ENCODE data around the gene ZNF787.
"Not testable (repeated sequence)": the region's sequence is repeated elsewhere in the genome, so short reads cannot be mapped to it uniquely, and the experiment has no call there.

ZNF787 gene

DNA sequence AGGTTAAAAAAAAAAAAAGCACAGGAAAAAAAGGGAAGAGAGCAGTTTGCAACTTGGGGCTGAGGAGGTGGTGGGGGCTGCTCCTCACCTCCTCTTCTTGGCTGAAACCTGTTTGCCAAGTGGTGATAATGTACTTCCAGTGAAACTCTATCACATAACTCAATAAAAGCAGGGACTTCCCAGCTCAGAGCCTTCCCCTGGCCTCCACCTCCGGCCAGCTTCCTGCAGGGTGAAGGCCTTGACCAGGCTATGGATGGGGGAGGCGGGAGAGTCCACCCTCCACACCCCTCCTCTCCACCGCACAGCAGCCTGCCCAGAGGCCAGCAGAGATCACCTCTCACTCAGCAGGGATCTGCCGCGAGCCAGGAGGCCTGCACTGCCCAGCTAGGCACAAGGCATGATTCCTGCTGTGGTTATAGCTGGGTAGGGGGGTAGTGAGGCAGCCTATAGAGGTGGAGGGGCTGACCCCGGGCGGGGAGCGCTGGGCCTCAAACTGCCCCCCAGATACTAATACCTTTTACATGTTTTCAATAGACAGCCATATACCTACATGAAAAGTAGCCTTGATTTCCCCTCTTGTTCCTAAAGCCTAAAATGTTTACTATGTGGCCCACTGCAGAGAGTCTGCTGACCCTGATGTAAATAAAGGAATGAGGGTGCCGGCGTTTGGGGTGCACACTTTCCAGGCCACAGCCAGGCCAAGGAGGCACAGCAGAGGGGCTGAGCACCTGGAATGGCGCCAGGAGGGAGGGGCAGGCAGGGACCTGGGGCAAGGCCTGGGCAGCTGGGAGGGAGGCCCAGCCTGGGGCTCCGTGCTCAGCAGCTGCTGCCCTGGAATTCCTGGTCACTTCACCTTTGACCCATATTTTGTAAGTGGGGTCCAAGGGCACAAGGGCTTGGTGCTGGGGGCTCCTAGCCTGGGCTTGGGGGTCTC lies 10.3 kb downstream of the ZNF787 start:
- peak overlapping the region; percentile 50 for H3K4me3 ChIP-seq (ENCODE audit: low read length)
- peak overlapping the region; percentile 63 for H3K9ac ChIP-seq (ENCODE audit: low read length)
- no peak for DNase-seq (ENCODE audit: low read depth)

DNA sequence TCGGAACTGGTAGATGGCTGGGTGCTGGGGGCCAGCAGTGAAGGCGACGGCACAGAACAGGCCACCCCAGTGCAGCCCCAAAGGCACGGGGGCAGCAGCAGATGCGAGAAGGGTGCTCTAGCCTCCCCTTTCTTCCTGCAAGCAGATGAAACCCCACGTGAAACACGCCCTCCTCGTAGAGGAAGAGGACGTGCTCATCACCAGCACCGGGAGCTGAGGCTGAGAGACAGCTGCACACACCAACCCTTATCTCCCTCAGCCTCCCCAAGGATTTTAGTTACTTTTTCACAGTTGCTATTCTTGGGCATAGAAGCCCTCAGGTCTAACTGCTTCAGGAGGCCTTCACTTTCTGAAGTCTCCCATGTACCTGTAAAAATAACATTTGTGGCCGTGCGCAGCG lies 11.9 kb downstream of the ZNF787 start:
- no peak for DNase-seq (ENCODE audit: low read depth)
- H3K9me3 ChIP-seq (ENCODE audit: control insufficient read depth, low read length): no peaks in the 10 kb centered on the region
- peaks cover 53% of the 10 kb centered on the region for H3K4me1 ChIP-seq (ENCODE audit: control insufficient read depth, insufficient read depth, low read length)
- peaks cover 3% of the 10 kb centered on the region for H3K36me3 ChIP-seq (ENCODE audit: control insufficient read depth, insufficient read depth, low read length, severe bottlenecking)
- no peaks in the 10 kb centered on the region for H3K27me3 ChIP-seq (replicated peaks; ENCODE audit: control insufficient read depth, insufficient read depth, low read length)
- H3K9ac ChIP-seq (ENCODE audit: low read length): peak overlapping the region; percentile 76
- peak overlapping the region; percentile 70 for H3K4me3 ChIP-seq (ENCODE audit: low read length)

More for the DNA sequence above, 10.3 kb downstream of the ZNF787 start:
- Histone ChIP-seq H3K9me3 (ENCODE audit: control insufficient read depth, low read length) (no peaks in the 10 kb centered on the region), H3K27me3 (replicated peaks; ENCODE audit: control insufficient read depth, insufficient read depth, low read length) (no peaks in the 10 kb centered on the region), H3K4me1 (ENCODE audit: control insufficient read depth, insufficient read depth, low read length) (peaks cover 46% of the 10 kb centered on the region), H3K36me3 (ENCODE audit: control insufficient read depth, insufficient read depth, low read length, severe bottlenecking) (peaks cover 3% of the 10 kb centered on the region)

DNA sequence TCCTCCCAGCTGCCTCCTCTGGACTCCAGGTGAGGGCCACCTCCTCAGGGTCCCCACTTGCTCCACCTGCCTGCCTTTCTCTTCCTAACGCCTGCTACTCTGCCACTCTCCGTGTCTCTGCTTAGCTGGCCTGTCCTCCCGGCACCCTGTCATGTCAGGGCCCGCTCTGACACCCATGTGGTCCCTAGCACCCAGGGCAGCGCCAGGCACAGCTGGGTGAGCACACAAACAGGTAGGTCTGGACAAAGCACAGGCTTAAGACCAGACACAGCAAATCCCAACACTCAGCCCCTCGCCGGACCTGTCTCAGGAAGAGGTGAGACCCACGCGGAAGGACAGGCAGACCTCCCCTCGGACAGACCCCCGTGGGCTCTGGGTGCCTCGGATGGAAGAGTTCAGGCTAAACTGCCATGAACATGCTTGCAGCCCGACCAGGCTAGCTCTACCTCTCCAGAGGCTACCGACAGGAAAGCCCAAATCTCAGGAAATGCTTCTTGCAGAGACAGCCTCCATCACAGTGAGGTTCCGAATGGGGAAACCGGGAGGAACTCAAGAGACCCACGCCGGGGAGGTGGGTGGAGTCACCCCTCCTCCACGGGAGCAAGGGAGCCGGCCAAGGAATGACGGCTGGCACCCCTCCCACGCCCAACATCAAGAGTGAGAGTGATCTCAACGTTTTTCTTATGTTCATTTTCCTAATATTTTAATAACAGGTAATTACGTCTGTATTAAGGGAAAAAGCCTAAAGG lies 12.5 kb downstream of the ZNF787 start:
- no peaks in the 10 kb centered on the region for H3K9me3 ChIP-seq (ENCODE audit: control insufficient read depth, low read length)
- peak; percentile 48 for DNase-seq (ENCODE audit: low read depth)
- peaks cover 3% of the 10 kb centered on the region for H3K36me3 ChIP-seq (ENCODE audit: control insufficient read depth, insufficient read depth, low read length, severe bottlenecking)
- peaks cover 53% of the 10 kb centered on the region for H3K4me1 ChIP-seq (ENCODE audit: control insufficient read depth, insufficient read depth, low read length)
- no peaks in the 10 kb centered on the region for H3K27me3 ChIP-seq (replicated peaks; ENCODE audit: control insufficient read depth, insufficient read depth, low read length)
- H3K9ac ChIP-seq (ENCODE audit: low read length): peak overlapping the region; percentile 76
- H3K4me3 ChIP-seq (ENCODE audit: low read length): peak overlapping the region; percentile 70

DNA sequence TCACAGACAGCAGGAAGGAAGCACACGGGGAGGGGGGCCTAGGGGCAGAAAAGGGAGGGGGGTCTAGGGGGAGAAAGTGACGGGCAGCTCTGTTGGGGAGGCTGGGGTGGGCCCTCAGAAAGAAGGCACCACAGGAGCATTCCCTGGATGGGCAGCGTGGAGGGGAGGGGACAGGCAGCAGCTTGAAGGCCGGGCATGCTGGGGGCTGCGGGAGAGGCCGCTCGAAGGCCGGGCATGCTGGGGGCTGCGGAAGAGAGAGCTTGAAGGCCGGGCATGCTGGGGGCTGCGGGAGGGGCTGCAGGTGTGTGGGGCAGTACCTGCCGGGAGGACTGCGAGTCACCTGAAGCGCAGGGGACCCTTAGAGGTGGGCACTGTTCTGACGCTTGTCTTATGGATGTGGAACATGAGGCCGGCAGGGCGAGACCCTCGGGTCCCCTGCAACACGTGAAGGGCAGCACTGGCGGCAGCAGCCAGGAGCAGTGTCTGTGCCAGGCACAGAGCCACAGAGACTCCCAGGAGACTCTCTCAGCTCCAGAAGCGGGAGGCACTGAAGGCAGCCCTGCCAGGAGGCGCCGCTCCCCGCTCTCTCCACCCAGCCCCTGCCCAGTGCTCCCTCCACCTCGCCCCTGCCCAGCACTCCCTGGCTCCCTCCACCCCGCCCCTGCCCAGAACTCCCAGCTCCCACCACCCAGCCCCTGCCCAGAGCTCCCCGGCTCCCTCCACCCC lies 13.3 kb downstream of the ZNF787 start:
- no peaks in the 10 kb centered on the region for H3K9me3 ChIP-seq (ENCODE audit: control insufficient read depth, low read length)
- no peaks in the 10 kb centered on the region for H3K27me3 ChIP-seq (replicated peaks; ENCODE audit: control insufficient read depth, insufficient read depth, low read length)
- H3K9ac ChIP-seq (ENCODE audit: low read length): no peak overlapping the region
- no peak overlapping the region for H3K4me3 ChIP-seq (ENCODE audit: low read length)
- peaks cover 4% of the 10 kb centered on the region for H3K36me3 ChIP-seq (ENCODE audit: control insufficient read depth, insufficient read depth, low read length, severe bottlenecking)
- no peak for DNase-seq (ENCODE audit: low read depth)
- peaks cover 49% of the 10 kb centered on the region for H3K4me1 ChIP-seq (ENCODE audit: control insufficient read depth, insufficient read depth, low read length)

DNA sequence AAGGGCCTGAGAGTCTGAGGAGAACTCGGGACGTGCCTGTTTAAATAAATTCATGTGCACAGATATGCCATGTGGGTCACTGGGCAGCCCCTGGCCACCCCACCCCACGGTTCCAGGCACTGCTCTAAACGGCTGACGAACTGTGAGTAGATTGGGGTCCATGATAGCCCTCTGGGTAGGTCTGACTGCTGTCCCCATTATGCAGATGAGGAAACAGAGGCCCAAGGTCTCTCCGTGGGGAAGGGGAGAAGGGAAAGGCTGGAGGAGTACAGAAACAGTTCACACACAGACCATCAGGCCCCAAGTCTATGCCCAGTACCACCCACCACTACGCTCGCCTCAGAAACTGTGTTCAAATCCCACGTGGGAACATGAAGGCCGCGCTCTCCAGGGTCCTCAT lies 14.1 kb downstream of the ZNF787 start:
- H3K9ac ChIP-seq (ENCODE audit: low read length): no peak overlapping the region
- no peaks in the 10 kb centered on the region for H3K27me3 ChIP-seq (replicated peaks; ENCODE audit: control insufficient read depth, insufficient read depth, low read length)
- peaks cover 45% of the 10 kb centered on the region for H3K4me1 ChIP-seq (ENCODE audit: control insufficient read depth, insufficient read depth, low read length)
- no peak for DNase-seq (ENCODE audit: low read depth)
- no peak overlapping the region for H3K4me3 ChIP-seq (ENCODE audit: low read length)
- peaks cover 10% of the 10 kb centered on the region for H3K36me3 ChIP-seq (ENCODE audit: control insufficient read depth, insufficient read depth, low read length, severe bottlenecking)
- no peaks in the 10 kb centered on the region for H3K9me3 ChIP-seq (ENCODE audit: control insufficient read depth, low read length)

DNA sequence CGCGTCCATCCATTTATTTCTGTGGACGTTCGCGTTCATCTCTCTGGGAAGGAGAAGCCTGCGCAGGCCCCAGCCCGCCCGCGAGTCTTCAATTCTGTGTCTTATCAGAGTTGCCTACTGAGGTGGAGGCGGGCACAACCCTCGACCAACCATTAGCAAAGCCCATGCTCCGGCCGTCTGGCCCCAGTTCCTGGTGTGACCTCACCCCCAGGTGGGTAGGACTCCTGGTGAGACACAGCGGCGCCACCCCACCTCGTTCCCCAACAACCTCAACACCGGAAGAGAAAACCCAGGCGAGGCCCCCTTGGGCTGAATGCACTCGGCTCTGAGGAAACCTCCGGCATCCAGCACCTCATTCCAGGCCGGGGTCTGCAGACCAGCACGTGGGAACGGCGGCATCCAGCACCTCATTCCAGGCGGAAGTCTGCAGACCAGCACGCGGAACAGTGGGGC lies 14.7 kb downstream of the ZNF787 start:
- Histone ChIP-seq H3K27me3 (replicated peaks; ENCODE audit: control insufficient read depth, insufficient read depth, low read length) (no peaks in the 10 kb centered on the region), H3K9ac (ENCODE audit: low read length) (no peak overlapping the region), H3K36me3 (ENCODE audit: control insufficient read depth, insufficient read depth, low read length, severe bottlenecking) (peaks cover 15% of the 10 kb centered on the region), H3K4me1 (ENCODE audit: control insufficient read depth, insufficient read depth, low read length) (peaks cover 39% of the 10 kb centered on the region), H3K9me3 (ENCODE audit: control insufficient read depth, low read length) (no peaks in the 10 kb centered on the region), H3K4me3 (ENCODE audit: low read length) (no peak overlapping the region)
- DNase-seq (ENCODE audit: low read depth): no peak

DNA sequence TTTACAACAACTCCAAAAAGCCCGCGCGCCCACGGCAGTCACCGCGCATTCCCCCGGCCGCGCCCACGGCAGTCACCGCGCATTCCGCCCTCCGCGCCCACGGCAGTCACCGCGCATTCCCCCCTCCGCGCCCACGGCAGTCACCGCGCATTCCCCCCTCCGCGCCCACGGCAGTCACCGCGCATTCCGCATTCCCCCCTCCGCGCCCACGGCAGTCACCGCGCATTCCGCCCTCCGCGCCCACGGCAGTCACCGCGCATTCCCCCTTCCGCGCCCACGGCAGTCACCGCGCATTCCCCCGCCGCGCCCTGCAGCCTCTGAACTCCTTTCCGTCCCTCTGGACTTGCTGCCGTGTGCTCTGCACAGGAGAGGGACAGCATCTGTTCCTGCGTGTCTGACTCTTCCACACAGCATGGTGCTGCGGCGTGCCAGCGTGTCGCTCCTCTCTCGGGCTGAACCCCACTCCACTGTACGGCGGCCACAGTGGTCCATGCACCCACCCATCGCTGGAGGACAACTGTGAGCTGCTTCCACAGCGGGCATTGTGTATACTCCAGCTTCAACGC lies 15.2 kb downstream of the ZNF787 start:
- not testable (repeated sequence) for H3K9ac ChIP-seq (ENCODE audit: low read length); H3K27me3 ChIP-seq (replicated peaks; ENCODE audit: control insufficient read depth, insufficient read depth, low read length); H3K4me3 ChIP-seq (ENCODE audit: low read length); DNase-seq (ENCODE audit: low read depth); H3K9me3 ChIP-seq (ENCODE audit: control insufficient read depth, low read length)
- Histone ChIP-seq H3K36me3 (ENCODE audit: control insufficient read depth, insufficient read depth, low read length, severe bottlenecking) (peaks cover 20% of the 10 kb centered on the region), H3K4me1 (ENCODE audit: control insufficient read depth, insufficient read depth, low read length) (peaks cover 34% of the 10 kb centered on the region)

DNA sequence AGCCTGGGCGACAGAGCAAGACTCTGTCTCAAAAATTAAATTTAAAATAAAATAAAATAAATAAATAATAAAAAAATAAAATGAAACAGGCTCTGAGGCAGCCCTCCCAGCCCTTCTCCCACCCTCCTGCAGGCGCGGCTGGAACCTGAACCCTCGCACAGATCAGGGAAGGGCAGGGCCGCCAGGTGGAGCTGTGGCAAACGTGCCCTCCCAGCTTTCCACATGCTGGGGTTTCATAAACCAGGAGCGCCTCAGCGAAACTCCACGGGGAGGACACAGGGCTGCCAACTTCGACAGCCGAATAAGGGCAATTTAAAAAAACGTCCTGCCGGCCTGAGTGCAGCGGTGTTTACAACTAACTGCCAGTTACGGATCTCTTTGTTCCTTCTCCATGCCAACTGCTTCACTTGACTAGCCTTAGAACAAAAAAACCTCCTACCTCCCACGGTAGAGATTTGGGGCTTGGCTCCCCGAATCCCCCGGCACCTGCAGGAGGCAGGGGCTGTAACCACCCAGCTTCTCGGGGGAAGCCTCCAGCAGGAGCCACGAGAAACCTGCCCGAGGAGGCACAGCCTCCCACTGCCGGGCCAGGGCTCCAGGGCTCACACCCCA lies 15.9 kb downstream of the ZNF787 start:
- Histone ChIP-seq H3K9ac (ENCODE audit: low read length) (no peak overlapping the region), H3K36me3 (ENCODE audit: control insufficient read depth, insufficient read depth, low read length, severe bottlenecking) (peaks cover 21% of the 10 kb centered on the region), H3K27me3 (replicated peaks; ENCODE audit: control insufficient read depth, insufficient read depth, low read length) (no peaks in the 10 kb centered on the region), H3K4me3 (ENCODE audit: low read length) (peak overlapping the region; percentile 33), H3K9me3 (ENCODE audit: control insufficient read depth, low read length) (no peaks in the 10 kb centered on the region), H3K4me1 (ENCODE audit: control insufficient read depth, insufficient read depth, low read length) (peaks cover 27% of the 10 kb centered on the region)
- no peak for DNase-seq (ENCODE audit: low read depth)

DNA sequence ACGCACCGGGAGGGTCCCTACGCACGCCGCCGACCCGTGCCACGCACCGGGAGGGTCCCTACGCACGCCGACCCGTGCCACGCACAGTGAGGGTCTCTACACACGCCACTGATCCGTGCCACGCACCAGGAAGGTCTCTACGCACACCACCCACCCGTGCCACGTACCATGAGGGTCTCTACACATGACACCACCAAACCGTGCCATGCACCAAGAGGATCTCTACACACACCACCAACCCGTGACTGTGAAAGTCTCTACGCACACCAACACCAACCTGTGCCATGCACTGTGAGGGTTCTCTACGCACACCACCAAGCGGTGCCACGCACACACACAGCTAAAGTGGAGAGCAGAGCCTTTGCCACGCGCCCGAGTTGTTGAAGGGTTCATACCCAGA lies 16.7 kb downstream of the ZNF787 start:
- H3K4me3 ChIP-seq (ENCODE audit: low read length): no peak overlapping the region
- H3K9me3 ChIP-seq (ENCODE audit: control insufficient read depth, low read length): no peaks in the 10 kb centered on the region
- no peaks in the 10 kb centered on the region for H3K27me3 ChIP-seq (replicated peaks; ENCODE audit: control insufficient read depth, insufficient read depth, low read length)
- H3K9ac ChIP-seq (ENCODE audit: low read length): no peak overlapping the region
- no peak for DNase-seq (ENCODE audit: low read depth)
- peaks cover 24% of the 10 kb centered on the region for H3K4me1 ChIP-seq (ENCODE audit: control insufficient read depth, insufficient read depth, low read length)
- peaks cover 26% of the 10 kb centered on the region for H3K36me3 ChIP-seq (ENCODE audit: control insufficient read depth, insufficient read depth, low read length, severe bottlenecking)

DNA sequence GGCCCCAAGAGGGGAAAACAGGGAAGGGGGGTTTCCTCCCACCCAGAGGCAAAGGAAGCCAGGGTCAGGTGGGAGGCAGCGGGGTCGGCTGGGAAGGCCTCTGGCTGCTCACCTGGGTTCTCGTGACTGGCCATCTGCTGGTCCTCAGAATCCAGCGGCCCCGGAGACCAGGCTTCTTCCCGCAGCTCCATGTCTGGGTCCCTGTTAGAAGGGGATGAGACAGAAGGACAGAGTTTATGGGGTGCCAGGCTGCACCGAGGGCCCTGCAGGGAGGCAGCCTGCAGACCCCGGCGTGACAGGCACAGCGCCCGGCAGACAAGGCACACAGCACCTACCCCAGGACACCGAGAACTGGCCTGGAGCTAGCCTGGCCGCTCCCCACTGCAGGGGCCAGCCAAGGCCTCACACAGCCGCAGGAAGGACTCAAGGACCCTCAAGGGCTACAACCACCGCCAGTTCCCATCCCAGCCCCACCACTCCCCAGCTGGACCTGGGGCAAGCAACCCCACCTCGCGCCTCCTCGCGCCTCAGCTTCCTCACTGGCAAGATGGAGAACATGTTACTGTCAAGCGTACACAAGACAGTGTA lies 18.0 kb downstream of the ZNF787 start:
- no peak overlapping the region for H3K4me3 ChIP-seq (ENCODE audit: low read length)
- no peak for DNase-seq (ENCODE audit: low read depth)
- no peak overlapping the region for H3K9ac ChIP-seq (ENCODE audit: low read length)
- H3K36me3 ChIP-seq (ENCODE audit: control insufficient read depth, insufficient read depth, low read length, severe bottlenecking): peaks cover 36% of the 10 kb centered on the region
- H3K27me3 ChIP-seq (replicated peaks; ENCODE audit: control insufficient read depth, insufficient read depth, low read length): no peaks in the 10 kb centered on the region
- H3K4me1 ChIP-seq (ENCODE audit: control insufficient read depth, insufficient read depth, low read length): peaks cover 12% of the 10 kb centered on the region
- H3K9me3 ChIP-seq (ENCODE audit: control insufficient read depth, low read length): no peaks in the 10 kb centered on the region
